HG03045 (cell line): Measurements from ENCODE around the gene BEST3.
A peak's percentile ranks its signal among the peaks of the same experiment; 100 is the strongest.

Experiments used
- ATAC-seq: cut with Tn5 transposase; IDR thresholded peaks from one replicate; pipeline ENCODE4 v1.9.1; 2021; ENCODE audit warnings: mild to moderate bottlenecking, moderate library complexity; ENCODE audit not compliant: unreplicated experiment

The BEST3 gene

DNA sequence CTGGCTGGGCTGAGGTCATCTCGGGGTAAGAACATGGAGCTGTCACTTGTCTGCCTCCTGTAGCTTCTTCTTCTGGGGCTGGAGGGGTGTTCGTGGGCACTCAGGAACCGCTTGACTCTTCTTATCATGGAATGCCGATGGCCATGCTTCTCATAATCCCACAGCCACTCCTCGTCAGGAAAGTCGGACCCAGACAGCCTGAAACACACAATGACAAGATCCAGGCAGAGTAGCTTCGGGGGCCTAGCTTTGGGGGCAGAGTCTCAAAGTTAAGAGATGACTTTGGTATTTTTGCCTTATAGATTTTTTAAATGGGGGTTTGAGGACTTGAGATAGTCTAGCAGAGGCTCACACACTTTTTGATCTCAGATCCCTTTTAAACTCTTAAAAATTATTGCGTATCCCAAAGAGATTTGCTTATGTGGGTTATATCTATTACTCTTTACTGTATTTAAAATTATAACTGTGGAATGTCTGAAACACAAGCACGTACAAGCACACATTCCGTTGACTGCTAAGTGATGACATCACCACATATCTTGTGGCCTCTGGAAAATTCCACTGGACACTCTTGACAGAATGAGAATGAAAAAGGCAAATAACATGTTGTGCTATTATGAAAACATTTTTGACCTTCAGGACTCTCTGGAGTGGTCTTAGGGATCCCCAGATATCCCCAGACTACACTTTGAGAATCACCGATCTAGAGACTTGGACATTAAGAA lies 43.3 kb downstream of the BEST3 start:
- ATAC-seq = no peak

- no peak for ATAC-seq
Observed at GRCh38 chr12:69653703-69654102, 45.4 kb downstream of the BEST3 start.

DNA sequence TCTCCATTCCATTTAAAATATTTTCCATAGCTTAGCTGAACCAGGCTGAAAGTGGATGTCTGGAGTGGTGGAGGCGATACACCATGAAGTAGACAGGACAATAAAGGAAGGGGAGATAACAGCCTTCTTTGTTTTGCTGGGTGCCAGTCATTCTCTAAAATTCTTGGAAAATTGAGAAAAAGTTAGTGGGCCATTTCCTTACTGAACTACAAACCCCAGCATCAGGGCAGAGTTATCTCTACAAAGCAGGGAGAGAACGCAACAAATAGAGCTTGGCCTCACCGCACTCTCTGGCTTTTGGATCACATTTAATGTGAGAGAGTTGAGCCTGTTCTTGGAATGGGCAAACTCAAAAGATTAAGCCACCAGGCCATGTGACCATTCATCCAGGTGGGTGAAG lies 47.2 kb downstream of the BEST3 start:
- no peak for ATAC-seq

DNA sequence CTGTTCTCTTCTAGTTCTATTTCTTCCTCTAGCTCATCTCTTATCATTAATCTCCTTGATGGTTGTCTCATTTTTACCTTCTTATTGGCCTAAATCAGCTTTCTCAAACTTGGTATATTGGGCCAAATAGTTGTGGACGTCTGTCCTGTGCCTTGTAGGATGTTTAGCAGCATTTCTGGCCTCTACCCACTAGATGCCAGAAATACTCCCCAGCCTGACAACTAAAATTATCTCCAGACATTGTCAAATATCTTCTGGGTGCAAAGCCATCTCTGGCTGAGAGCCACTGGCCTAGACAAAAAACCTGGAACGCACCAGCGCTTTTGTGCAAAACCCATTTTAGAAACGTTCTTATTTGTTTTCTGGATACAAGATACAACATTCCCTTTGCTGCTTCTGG lies 49.6 kb downstream of the BEST3 start:
- ATAC-seq = no peak

DNA sequence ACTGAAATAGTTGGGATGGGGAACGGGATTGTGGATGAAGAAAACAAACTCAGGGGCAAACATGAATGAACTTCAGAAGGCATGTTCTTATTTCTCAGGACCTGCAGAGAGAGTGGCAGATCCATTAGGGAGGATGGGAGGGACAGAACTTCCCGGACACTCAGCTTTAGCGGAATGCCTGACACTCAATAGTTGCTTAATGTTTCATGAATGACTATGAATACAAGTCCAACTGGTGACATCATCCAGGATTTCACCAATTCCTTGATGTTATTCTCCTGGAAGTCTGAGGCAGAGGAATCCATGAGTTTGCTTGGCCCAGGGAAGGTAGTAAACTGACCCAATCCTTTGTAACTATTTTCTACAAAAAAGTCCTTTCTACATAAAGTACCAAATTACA lies 50.6 kb downstream of the BEST3 start:
- ATAC-seq = no peak

DNA sequence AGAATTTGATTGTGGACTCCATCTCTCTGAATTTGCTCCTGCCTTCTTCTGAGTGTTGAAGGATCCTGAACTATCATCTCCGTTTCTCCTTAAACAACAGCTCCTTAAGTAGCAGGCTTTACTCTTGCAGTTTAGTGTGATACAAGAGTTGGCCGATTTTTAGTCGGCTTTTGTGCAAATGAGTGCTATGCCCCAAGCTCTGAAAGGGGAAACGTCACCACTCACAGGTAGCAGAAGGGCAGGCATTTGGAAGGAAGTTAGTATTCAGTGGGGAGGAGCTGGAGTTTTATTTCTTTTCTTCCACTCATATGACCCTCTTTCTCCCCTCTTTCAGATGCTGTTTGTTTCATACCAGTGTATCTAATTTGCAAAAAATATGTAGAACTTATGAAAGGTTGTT lies 51.9 kb downstream of the BEST3 start:
- no peak for ATAC-seq

DNA sequence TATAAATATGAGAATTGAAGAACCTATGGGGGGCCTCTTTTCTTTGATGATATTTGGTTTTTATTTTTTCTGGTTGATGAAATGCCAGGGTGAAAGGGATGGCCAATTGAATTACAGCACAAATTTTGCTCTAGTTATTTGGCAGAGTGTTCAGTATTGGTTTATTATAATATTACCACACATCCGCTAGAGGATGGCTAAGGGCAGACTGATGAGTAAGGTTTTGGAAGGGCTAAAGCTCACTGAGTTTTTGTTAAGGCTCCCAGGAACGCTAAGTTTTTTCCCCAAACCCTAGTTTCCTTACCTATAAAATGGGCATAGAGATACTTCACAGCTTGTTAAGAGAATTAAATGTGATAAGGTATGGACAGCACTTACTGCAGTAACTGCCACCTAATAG lies 54.1 kb downstream of the BEST3 start:
- no peak for ATAC-seq

DNA sequence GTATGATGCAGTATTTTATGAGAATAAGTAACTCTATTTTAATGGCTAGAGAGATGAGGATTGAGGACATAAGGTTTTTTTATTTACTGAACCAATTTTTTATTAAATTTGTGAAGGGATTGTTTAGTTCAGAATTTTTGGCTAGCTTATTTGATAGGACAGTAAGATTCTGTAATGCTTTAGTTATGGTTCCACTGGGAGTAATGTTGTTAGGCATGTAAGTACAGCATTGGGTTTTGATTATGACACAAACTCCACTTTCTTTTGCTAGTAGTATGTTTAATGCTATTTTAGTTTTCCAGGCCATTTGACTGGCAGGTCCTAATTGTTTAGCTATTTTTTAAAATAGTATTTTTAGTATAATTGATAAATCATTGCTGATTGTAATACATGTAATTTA lies 54.6 kb downstream of the BEST3 start:
- ATAC-seq = no peak

DNA sequence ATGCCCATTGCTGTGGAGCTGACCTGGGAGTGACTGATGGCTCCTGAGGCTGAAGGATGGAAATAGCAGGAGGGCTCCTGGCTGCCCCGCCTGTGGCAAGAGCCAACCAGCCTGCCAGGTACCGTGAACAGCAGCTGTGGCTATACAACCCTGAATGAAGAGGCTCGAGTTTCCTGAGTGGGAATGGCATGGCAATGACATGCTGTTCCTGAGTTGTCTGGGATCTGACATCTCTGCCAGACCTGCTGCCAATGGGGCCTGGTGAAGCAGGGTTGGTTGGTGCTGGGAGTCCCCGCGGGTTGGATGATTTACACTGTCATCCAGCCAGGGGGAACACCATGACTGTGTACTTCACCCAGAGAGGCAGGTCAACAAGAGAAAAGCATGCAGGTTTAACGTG lies 56.6 kb downstream of the BEST3 start:
- no peak for ATAC-seq

- no peak for ATAC-seq
Observed at GRCh38 chr12:69641546-69641945, 57.6 kb downstream of the BEST3 start.

DNA sequence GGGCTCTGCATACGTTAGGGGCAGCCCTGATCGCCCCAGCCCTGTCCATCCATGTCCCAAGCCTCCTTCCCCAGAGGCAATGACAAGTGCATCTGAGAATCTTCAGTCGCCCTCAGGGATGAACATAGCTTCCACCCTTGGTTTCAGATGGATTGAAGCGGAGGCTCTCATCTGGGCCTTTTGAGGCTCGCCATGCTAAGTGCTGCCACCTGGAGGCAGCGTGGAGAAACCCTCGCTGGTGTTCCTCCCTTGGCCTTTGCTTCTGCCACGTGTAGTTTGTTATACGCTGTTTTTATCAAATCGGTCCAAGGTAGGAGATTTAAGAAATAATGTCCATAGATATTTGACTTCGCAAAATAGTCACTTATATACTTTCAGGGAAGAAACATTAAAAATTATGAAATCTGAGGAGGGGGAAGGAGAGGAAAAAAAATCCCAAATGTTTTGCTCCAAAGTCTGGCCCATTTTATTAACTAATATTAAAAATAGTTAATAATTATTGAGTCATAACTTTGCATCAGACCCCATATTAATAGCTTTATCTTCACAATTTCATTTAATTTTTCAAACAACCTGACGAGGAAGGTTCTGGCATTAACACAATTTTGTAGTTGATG lies 59.6 kb downstream of the BEST3 start:
- peak; percentile 77 for ATAC-seq

DNA sequence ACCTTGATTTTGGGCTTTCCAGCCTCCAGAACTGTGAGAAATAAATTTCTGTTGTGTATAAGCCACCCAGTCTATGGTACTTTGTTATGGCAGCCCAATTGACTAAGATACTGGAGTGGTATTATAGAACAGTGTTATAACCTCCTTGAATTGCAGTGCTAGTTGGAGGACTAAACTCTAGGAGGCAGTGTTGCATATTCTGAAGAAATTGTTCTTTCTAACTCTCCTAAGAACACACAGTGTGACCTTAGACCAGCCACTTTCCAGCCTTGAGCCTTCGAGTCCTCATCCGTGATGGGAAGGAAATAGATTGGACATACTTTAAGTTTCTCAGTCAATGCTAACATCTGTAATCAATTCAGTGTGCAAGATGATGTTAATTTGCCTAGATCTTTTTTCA lies 66.0 kb downstream of the BEST3 start:
- no peak for ATAC-seq

DNA sequence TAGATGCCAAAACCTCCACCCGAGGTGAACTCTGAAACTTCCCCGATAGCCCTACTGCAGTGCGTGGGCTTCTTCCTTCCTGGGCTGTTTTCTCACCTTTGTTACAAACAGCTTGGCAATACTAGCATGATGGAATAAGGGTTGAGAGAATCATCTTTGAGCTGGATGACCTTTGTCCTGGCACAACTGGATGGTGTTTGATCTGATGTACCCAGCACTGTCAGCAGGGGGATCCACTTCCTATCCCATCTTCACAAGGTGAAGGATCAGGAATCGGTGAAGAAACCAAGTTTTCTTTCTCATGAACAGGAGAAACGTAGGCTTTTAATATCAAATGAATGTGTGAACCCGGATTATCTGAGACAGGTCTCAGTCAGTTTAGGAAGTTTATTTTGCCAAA lies 68.9 kb downstream of the BEST3 start:
- ATAC-seq = no peak

- ATAC-seq = no peak
Observed at GRCh38 chr12:69627501-69627900, 71.6 kb downstream of the BEST3 start.

DNA sequence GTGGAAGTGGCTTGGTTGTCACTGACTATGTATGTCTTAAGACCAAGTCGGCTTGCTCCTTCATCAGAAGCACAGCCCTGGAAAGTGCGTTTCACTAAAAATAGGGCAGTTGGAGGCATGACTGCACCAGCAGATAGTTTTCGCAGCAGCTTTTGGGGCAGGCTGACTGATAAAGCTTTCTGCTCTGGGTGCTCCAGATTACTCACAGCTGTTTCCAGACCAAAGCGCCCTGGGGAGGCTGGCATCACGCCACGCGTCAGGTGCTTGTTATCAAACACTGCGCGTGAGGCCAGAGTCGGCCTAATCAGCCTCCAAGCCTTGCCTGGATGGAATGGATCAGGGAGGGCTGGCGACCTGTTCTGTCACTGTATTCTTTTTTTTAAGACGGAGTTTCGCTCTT lies 75.1 kb downstream of the BEST3 start:
- ATAC-seq = no peak

GRCh38 chr12:69621551-69621950 lies 77.6 kb downstream of the BEST3 start:
- no peak for ATAC-seq

DNA sequence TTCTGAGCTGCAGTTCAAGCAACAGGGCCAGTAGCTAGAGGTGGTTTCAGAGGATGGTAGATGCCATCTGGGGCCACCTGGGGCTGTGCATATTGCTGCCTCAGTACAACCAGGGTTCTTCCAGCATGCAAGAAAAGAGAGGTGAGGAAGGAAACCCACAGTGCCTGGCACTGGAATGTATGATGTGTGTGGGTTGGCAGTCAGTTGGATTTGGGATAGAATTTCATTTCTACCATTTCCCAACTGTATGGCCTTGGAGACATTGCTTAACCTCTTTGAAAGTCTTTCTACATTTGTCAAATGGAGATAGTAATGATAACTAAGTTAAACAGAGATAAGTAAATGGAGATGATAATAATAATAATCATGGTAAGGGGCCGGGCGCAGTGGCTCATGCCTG lies 78.2 kb downstream of the BEST3 start:
- no peak for ATAC-seq

DNA sequence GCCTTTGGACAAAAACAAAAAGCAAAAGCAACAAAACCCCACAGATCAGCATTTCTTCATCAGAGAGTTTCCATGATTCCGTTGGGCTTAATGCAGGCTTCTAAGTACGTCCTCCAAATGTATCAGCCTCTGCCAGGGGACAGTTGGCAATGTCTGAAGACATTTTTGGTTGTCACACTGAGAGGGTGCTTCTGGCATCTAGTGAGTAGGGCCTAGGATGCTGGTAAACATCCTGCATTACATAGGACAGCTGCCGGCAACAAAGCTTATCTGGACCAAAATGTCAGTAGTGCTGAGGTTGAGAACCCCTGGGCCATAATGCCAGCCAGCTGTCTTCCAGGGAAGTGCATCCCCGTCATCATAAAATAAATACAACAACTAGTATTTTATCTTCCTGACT lies 79.0 kb downstream of the BEST3 start:
- no peak for ATAC-seq

DNA sequence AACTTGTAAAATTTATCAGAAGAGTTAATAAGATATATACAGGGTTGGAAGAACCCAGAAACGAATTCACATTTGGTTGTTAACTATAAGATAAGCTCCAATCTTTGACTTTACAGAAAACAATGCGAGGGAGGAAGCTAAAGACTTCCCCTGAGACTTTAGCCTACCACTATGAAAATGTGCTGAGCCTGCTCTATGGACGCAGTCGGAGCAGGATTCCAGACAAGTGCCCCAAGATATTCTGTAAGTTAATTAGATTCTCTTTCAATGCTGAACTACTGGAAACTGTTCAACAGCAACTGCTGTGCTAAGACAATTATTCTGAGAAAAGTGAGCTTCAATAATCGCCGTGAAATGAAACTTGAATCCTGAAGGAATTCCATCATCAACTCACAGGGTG lies 80.1 kb downstream of the BEST3 start:
- no peak for ATAC-seq

DNA sequence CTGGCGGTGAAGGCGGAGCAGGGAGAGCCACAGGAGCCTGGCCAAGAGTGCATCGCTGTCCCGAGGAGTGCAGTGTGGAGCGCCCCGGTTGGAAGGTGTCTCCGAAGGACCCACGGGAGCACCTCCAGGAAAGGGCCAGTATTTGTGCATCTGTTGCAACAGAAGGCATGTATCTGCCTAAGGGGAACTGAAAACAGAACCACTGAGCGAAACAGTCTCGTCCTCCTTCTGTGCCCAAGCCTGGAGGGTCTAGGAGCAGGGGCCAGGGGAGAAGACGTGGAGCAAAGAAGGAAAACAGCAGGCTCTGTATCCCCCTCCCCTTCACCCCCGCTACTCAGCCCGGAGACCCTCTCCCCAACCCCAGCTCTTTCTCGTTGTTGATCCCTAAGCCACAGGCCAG lies 83.1 kb downstream of the BEST3 start:
- no peak for ATAC-seq

- no peak for ATAC-seq
Observed at GRCh38 chr12:69613351-69613750, 85.8 kb downstream of the BEST3 start.

DNA sequence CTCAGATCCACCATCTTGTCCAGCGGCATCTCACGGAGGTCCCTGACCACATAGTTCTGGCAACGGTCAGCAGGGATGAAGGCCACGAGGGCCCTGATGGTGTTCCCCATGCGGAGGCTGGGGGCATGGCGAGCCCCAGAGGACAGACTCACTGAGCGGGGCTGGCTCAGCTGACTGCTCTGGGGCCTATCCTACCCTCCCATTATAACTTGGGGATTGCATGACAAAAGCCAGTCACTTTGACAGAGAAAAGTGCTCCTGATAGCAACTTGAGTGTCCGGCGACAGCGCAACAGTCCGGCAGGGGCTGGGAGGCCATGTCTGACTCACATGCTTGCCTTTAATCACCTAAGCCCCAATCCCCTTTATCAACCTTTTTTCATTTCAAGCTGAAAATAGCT lies 88.4 kb downstream of the BEST3 start, which contains the start of gene LRRC10:
TSS of gene LRRC10 (minus strand) at position 179 of the 400 bp plus-strand sequence. CDS start at position 110, 69 bp downstream.
- ATAC-seq = no peak

DNA sequence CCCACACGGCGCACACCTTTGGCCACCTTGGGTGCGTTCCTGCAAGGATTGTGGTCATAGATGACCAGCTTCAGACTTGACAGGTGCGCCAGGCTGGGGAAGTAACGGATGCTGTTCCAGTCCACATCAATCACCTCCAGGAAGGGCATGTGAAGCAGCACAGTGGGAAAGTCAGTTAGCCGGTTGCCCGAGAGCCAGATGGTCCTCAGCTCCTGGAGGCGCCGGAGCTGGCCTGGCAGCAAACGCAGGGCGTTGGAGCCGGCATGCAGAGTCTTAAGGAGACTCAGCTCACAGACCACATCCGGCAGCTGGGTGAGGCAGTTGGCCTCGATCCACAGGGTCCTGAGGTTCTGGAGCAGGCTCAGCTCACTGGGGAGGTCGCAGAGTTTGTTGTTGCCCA lies 89.0 kb downstream of the BEST3 start:
- ATAC-seq = no peak
